ENCODE results near the gene PSKH1.
"Not testable (repeated sequence)": the region's sequence is repeated elsewhere in the genome, so short reads cannot be mapped to it uniquely, and the experiment has no call there.

Gene PSKH1

GRCh38 chr16:67968400-67969253 lies 75.6 kb downstream of the PSKH1 start, which contains the start of gene SLC12A4:
Gene SLC12A4 (minus strand): TSS chr16:67968637. CDS start chr16:67968553, 84 bp downstream.
- Histone ChIP-seq H3K36me3 (no peaks in the 10 kb centered on the region), H3K4me1 (no peaks in the 10 kb centered on the region; the same call in 1 of the 2 replicates), H3K9me3 (no peaks in the 10 kb centered on the region), H3K4me3 (ENCODE audit: low read depth, low read length) (peak within 1 kb of the TSS; percentile 59), H3K27me3 (no peaks in the 10 kb centered on the region)
- no peak for TF ChIP-seq CTCF (IDR thresholded peaks at IDR 0.05; ENCODE audit: low read depth, low read length)
- DNase-seq = peak; percentile 91

DNA sequence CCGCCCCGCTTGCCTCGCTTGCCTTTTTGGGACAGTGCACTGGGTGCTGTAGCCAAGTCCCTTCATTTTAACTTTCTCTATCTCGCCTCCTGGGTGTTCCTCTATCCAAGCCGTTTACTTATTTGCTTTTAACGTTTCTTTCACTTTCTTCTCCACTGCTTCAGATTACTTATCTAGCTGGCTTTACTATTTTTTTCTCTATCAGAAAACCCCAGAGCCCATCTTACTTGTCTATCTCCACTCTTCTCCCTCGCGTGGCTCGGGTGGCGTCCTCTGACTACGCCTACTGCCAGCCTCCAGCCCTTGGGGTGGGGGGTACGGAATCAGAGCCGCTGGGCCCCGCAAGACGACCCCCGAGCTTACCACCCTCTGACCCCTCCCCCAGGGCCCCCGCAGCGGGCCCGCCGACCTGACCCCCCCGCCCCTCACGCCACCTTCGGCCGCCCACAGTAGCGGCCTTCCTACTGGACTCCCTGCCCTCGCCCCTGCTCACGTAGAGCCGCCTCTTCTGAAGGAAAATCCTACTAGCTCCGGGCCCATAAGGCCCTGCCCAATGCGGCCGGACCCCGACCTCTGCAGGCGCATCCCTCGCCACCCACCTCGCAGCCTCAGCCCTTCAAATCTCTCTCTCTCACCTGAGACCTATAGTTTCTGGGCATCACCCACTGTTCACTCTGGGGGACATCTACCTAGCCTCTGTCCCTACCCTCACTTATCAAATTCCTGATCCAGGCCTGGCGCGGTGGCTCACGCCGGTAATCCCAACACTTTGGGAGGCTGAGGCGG lies 76.4 kb downstream of the PSKH1 start:
- no peaks in the 10 kb centered on the region for H3K36me3 ChIP-seq
- H3K27me3 ChIP-seq = no peaks in the 10 kb centered on the region
- H3K4me3 ChIP-seq (ENCODE audit: low read depth, low read length) = peak overlapping the region; percentile 59
- H3K4me1 ChIP-seq = no peaks in the 10 kb centered on the region; the same call in 1 of the 2 replicates
- H3K9me3 ChIP-seq = no peaks in the 10 kb centered on the region
- no peak for TF ChIP-seq CTCF (IDR thresholded peaks at IDR 0.05; ENCODE audit: low read depth, low read length)
- no peak for DNase-seq

DNA sequence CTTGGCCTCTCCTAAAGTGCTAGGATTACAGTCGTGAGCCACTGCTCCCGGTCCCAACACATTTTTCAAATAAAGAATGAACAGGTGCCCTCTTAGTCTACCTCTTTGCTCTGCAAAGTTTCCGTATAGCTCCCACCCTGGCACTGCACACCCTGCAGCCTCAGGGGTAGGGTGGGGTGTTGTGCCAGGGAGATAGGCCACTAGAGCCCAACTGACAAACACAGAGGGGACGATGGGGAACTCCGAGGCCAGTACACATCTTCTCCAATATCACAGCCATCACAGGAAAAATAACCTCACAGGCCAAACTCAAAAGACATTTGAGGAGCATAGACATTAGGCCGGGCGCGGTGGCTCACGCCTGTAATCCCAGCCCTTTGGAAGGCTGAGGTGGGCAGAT lies 78.1 kb downstream of the PSKH1 start:
- Histone ChIP-seq H3K4me1 (no peaks in the 10 kb centered on the region; the same call in 1 of the 2 replicates), H3K27me3 (no peaks in the 10 kb centered on the region), H3K36me3 (no peaks in the 10 kb centered on the region), H3K4me3 (ENCODE audit: low read depth, low read length) (no peak overlapping the region), H3K9me3 (no peaks in the 10 kb centered on the region)
- no peak for TF ChIP-seq CTCF (IDR thresholded peaks at IDR 0.05; ENCODE audit: low read depth, low read length)
- no peak for DNase-seq

GRCh38 chr16:67972285-67972684 lies 79.2 kb downstream of the PSKH1 start:
- H3K9me3 ChIP-seq; H3K4me3 ChIP-seq (ENCODE audit: low read depth, low read length); DNase-seq; H3K36me3 ChIP-seq; H3K27me3 ChIP-seq; H3K4me1 ChIP-seq: not testable (repeated sequence)

GRCh38 chr16:67975321-67976105 lies 82.5 kb downstream of the PSKH1 start:
- H3K36me3 ChIP-seq = no peaks in the 10 kb centered on the region
- no peaks in the 10 kb centered on the region for H3K4me1 ChIP-seq
- H3K9me3 ChIP-seq = no peaks in the 10 kb centered on the region
- no peak for DNase-seq
- no peak overlapping the region for H3K4me3 ChIP-seq (ENCODE audit: low read depth, low read length)
- TF ChIP-seq CTCF (IDR thresholded peaks at IDR 0.05; ENCODE audit: low read depth, low read length) = no peak
- no peaks in the 10 kb centered on the region for H3K27me3 ChIP-seq

- H3K4me3 ChIP-seq (ENCODE audit: low read depth, low read length) = no peak overlapping the region
- no peak for TF ChIP-seq CTCF (IDR thresholded peaks at IDR 0.05; ENCODE audit: low read depth, low read length)
Observed at GRCh38 chr16:67976205-67976604, 83.2 kb downstream of the PSKH1 start.

More at GRCh38 chr16:67976205-67976604, 83.2 kb downstream of the PSKH1 start:
- H3K9me3 ChIP-seq = no peaks in the 10 kb centered on the region
- H3K36me3 ChIP-seq = no peaks in the 10 kb centered on the region
- H3K27me3 ChIP-seq = no peaks in the 10 kb centered on the region
- no peak for DNase-seq
- no peaks in the 10 kb centered on the region for H3K4me1 ChIP-seq
